ENCODE data around the gene RXFP4.

RXFP4 gene

GRCh38 chr1:155909894-155910293 lies 31.5 kb upstream of the RXFP4 start:
- Histone ChIP-seq H3K27me3 (no peaks in the 10 kb centered on the region), H3K9ac (no peak overlapping the region), H3K4me1 (peaks cover 21% of the 10 kb centered on the region), H3K27ac (no peak overlapping the region), H3K9me3 (no peaks in the 10 kb centered on the region), H4K20me1 (0 out of 2 replicates have a peak, but pooled peaks cover 9% of the 10 kb centered on the region), H3K4me3 (peak overlapping the region; percentile 74; the same call in 1 of the 2 replicates), H3K4me2 (peak overlapping the region; percentile 97), H3K36me3 (peaks cover 74% of the 10 kb centered on the region)
- no peak for TF ChIP-seq Cebpa-rat (IDR thresholded peaks at IDR 0.05)

DNA sequence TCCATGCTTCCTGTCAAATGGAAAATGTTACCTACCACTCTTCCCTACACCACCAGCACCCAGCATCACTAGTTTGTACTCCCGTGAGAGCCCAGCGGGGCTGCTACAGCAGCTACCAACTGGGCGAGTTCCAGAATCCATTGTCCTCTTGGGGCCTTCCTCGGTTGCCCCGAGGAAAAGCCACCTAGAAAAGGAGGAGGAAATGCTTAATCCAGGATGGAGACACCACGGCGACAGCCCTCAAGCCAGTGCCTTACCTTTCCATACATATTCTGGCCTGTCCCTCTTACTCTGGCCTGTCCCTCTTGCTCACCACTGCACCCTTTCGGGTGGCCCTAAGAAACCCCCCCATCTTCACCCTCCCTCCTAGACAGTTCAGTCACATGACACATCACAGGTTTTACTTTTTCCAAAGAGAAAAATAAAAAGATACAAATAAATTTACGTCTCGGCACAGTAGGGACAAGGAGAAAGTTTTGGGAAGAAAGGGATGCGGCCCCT lies 30.8 kb upstream of the RXFP4 start:
- no peak for TF ChIP-seq Cebpa-rat (IDR thresholded peaks at IDR 0.05)
- Histone ChIP-seq H3K9ac (peak overlapping the region; percentile 78), H3K36me3 (peaks cover 75% of the 10 kb centered on the region)

GRCh38 chr1:155911156-155912055 lies 30.0 kb upstream of the RXFP4 start, which contains the start of gene RIT1:
Gene RIT1, minus strand, starts transcription at chr1:155911349. Its CDS starts 588 bp downstream, at chr1:155910761.
- Histone ChIP-seq H3K9ac (peak within 1 kb of the TSS; percentile 78), H4K20me1 (peaks cover 23% of the 10 kb centered on the region), H3K36me3 (peaks cover 75% of the 10 kb centered on the region)

More for the DNA sequence above, 30.8 kb upstream of the RXFP4 start:
- peak overlapping the region; percentile 63 for H3K27ac ChIP-seq
- H3K9me3 ChIP-seq, result no peaks in the 10 kb centered on the region
- H3K4me3 ChIP-seq, result peak overlapping the region; percentile 74
- peaks cover 21% of the 10 kb centered on the region for H3K4me1 ChIP-seq
- no peaks in the 10 kb centered on the region for H3K27me3 ChIP-seq
- H3K4me2 ChIP-seq, result peak overlapping the region; percentile 97
- H4K20me1 ChIP-seq, result peaks cover 16% of the 10 kb centered on the region; the same call in 1 of the 2 replicates

DNA sequence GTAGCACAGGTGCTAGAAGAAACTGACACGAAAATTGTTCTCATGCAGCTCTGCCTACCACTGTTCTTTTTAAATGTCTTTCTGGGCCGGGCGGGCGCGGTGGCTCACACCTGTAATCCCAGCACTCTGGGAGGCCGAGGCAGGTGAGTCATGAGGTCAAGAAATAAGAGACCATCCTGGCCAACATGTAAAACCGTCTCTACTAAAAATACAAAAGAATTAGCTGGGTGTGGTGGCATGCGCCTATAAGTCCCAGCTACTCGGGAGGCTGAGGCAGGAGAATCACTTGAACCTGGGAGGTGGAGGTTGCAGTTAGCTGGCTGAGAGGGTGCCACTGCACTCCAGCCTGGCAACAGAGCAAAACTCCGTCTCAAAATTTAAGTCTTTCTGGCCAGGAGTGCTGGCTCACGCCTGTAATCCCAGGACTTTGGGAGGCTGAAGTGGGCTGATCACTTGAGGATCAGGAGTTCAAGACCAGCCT lies 29.3 kb upstream of the RXFP4 start:
- Histone ChIP-seq H3K9me3 (no peaks in the 10 kb centered on the region), H3K9ac (peak overlapping the region; percentile 78; the same call in 1 of the 2 replicates), H3K27me3 (no peaks in the 10 kb centered on the region), H4K20me1 (peaks cover 30% of the 10 kb centered on the region), H3K4me1 (peaks cover 21% of the 10 kb centered on the region), H3K36me3 (peaks cover 76% of the 10 kb centered on the region), H3K27ac (no peak overlapping the region), H3K4me3 (no peak overlapping the region), H3K4me2 (peak overlapping the region; percentile 97; the same call in 1 of the 2 replicates)
- no peak for TF ChIP-seq Cebpa-rat (IDR thresholded peaks at IDR 0.05)

More at GRCh38 chr1:155911156-155912055, 30.0 kb upstream of the RXFP4 start, which contains the start of gene RIT1:
- Histone ChIP-seq H3K27ac (peak within 1 kb of the TSS; percentile 63), H3K4me3 (peak within 1 kb of the TSS; percentile 74), H3K4me1 (peaks cover 21% of the 10 kb centered on the region), H3K4me2 (peak within 1 kb of the TSS; percentile 97), H3K9me3 (no peaks in the 10 kb centered on the region), H3K27me3 (no peaks in the 10 kb centered on the region)
- TF ChIP-seq Cebpa-rat (IDR thresholded peaks at IDR 0.05), result no peak

GRCh38 chr1:155913969-155914757 lies 27.3 kb upstream of the RXFP4 start:
- TF ChIP-seq Cebpa-rat (IDR thresholded peaks at IDR 0.05), result no peak
- no peak overlapping the region for H3K9ac ChIP-seq
- H3K27me3 ChIP-seq, result no peaks in the 10 kb centered on the region
- no peak overlapping the region for H3K27ac ChIP-seq
- peaks cover 45% of the 10 kb centered on the region for H4K20me1 ChIP-seq
- H3K4me2 ChIP-seq, result no peak overlapping the region
- H3K9me3 ChIP-seq, result no peaks in the 10 kb centered on the region
- H3K4me3 ChIP-seq, result no peak overlapping the region
- H3K36me3 ChIP-seq, result peaks cover 76% of the 10 kb centered on the region
- peaks cover 21% of the 10 kb centered on the region for H3K4me1 ChIP-seq

- H3K36me3 ChIP-seq, result peaks cover 100% of the 10 kb centered on the region
- peaks cover 90% of the 10 kb centered on the region for H4K20me1 ChIP-seq
Observed at GRCh38 chr1:155918660-155919059, 22.8 kb upstream of the RXFP4 start.

GRCh38 chr1:155919801-155920200 lies 21.6 kb upstream of the RXFP4 start:
- H3K27ac ChIP-seq, result no peak overlapping the region
- H3K27me3 ChIP-seq, result no peaks in the 10 kb centered on the region
- no peak for TF ChIP-seq Cebpa-rat (IDR thresholded peaks at IDR 0.05)
- H3K4me2 ChIP-seq, result no peak overlapping the region
- H3K9me3 ChIP-seq, result no peaks in the 10 kb centered on the region
- peaks cover 89% of the 10 kb centered on the region for H4K20me1 ChIP-seq
- no peak overlapping the region for H3K4me3 ChIP-seq
- no peak overlapping the region for H3K9ac ChIP-seq
- no peaks in the 10 kb centered on the region for H3K4me1 ChIP-seq
- peaks cover 100% of the 10 kb centered on the region for H3K36me3 ChIP-seq

More at GRCh38 chr1:155918660-155919059, 22.8 kb upstream of the RXFP4 start:
- no peak for TF ChIP-seq Cebpa-rat (IDR thresholded peaks at IDR 0.05)
- H3K9me3 ChIP-seq, result no peaks in the 10 kb centered on the region
- H3K27ac ChIP-seq, result no peak overlapping the region
- H3K27me3 ChIP-seq, result no peaks in the 10 kb centered on the region
- no peak overlapping the region for H3K9ac ChIP-seq
- no peaks in the 10 kb centered on the region for H3K4me1 ChIP-seq
- H3K4me3 ChIP-seq, result no peak overlapping the region
- no peak overlapping the region for H3K4me2 ChIP-seq

DNA sequence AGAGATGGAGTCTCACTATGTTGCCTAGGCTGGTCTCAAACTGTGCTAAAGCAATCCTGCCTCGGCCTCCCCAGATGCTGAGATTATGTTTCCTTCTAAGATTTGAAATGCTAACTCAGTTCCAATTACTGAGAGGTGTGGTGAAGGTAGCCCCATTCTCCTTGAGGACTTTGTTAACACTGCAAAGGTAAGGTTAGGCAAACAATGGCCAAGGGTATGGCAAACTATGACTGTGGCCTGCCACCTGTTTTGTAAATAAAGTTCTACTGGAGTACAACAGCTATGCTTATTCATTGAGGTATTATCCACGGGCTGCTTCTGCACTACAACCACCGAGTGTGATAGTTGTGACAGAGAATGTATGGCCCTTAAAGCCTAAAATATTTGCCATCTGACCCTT lies 20.7 kb upstream of the RXFP4 start:
- H3K9me3 ChIP-seq, result no peaks in the 10 kb centered on the region
- no peak overlapping the region for H3K9ac ChIP-seq
- H3K36me3 ChIP-seq, result peaks cover 100% of the 10 kb centered on the region

GRCh38 chr1:155925506-155925905 lies 15.9 kb upstream of the RXFP4 start:
- Histone ChIP-seq H3K27ac (no peak overlapping the region), H3K4me3 (no peak overlapping the region), H4K20me1 (peaks cover 83% of the 10 kb centered on the region), H3K4me1 (peaks cover 4% of the 10 kb centered on the region), H3K9me3 (no peaks in the 10 kb centered on the region), H3K27me3 (no peaks in the 10 kb centered on the region), H3K4me2 (no peak overlapping the region), H3K36me3 (peaks cover 100% of the 10 kb centered on the region), H3K9ac (no peak overlapping the region)
- no peak for TF ChIP-seq Cebpa-rat (IDR thresholded peaks at IDR 0.05)

More for the DNA sequence above, 20.7 kb upstream of the RXFP4 start:
- Histone ChIP-seq H3K4me2 (no peak overlapping the region), H3K27me3 (no peaks in the 10 kb centered on the region), H4K20me1 (peaks cover 81% of the 10 kb centered on the region), H3K4me3 (no peak overlapping the region), H3K4me1 (no peaks in the 10 kb centered on the region), H3K27ac (no peak overlapping the region)
- no peak for TF ChIP-seq Cebpa-rat (IDR thresholded peaks at IDR 0.05)

Data from BLaER1 (cell line).